ENCODE data around the gene NANOGP8.

GRCh38 chr15:35087759-35088158 lies 2.7 kb upstream of the NANOGP8 start:
- no peak for TF ChIP-seq CTCF (IDR thresholded peaks at IDR 0.05)
- no peak for TF ChIP-seq POLR2A (IDR thresholded peaks at IDR 0.05)

Data from testis (tissue), 2 donors.